Stimulated activated CD4-positive, alpha-beta T cell treated with anti-CD3 and anti-CD28 coated beads, Interleukin-15, amount 100 ng/mL, for 24 hours (primary cell): ENCODE measurements around the gene CDK6.

Experiments used
- DNase-seq: peaks from one replicate; pipeline ENCODE4 v3.0.0-alpha.2; 2020

Gene CDK6

DNA sequence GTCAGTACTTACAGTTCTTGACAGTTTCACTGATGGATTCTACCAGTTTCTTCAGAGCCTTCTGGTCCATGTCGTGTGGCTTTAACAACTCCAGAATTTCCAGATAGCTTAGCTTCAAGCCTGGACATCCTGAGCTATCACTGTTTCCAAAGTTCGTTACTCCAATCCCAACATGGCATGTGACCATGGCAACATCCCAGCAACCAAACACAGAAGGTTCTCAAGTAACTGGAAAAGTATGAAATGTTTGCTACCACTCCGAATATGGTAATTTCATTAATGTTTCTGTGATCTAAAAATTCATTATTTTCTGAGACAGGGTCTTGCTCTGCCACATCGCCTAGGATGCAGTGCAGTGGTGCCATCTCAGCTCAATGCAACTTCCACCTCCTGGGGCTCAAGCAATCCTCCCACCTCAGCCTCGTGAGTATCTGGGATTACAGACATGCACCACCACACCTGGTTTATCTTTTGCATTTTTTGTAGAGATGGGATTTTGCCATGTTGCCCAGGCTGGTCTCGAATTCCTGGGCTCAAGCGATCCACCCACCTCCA, 278.5 kb downstream of the CDK6 start:
- no peak for DNase-seq

- DNase-seq, result no peak
Observed at GRCh38 chr7:92557249-92557648, 279.1 kb downstream of the CDK6 start.
